ENCODE results near the gene VCL.

VCL gene

GRCh38 chr10:74079028-74079935 lies 81.4 kb downstream of the VCL start:
- no peak for DNase-seq

GRCh38 chr10:74079936-74080590 lies 82.1 kb downstream of the VCL start:
- no peak for DNase-seq

GRCh38 chr10:74081192-74081803 lies 83.4 kb downstream of the VCL start:
- DNase-seq, result peak; percentile 28

- no peak for DNase-seq
Observed at GRCh38 chr10:74081941-74082718, 84.2 kb downstream of the VCL start.

GRCh38 chr10:74083304-74083703 lies 85.4 kb downstream of the VCL start:
- no peak for DNase-seq

GRCh38 chr10:74084955-74085354 lies 87.0 kb downstream of the VCL start:
- DNase-seq, result no peak

- DNase-seq, result no peak
Observed at GRCh38 chr10:74086317-74086716, 88.4 kb downstream of the VCL start.

- no peak for DNase-seq
Observed at GRCh38 chr10:74088722-74089121, 90.8 kb downstream of the VCL start.

- DNase-seq, result no peak
Observed at GRCh38 chr10:74092372-74092771, 94.5 kb downstream of the VCL start.

GRCh38 chr10:74093530-74094164 lies 95.7 kb downstream of the VCL start:
- DNase-seq, result no peak

- no peak for DNase-seq
Observed at GRCh38 chr10:74094231-74094630, 96.3 kb downstream of the VCL start.

- no peak for DNase-seq
Observed at GRCh38 chr10:74096777-74097176, 98.9 kb downstream of the VCL start.

GRCh38 chr10:74097776-74098175 lies 99.9 kb downstream of the VCL start:
- DNase-seq, result no peak

- DNase-seq, result no peak
Observed at GRCh38 chr10:74099420-74099819, 101.5 kb downstream of the VCL start.

GRCh38 chr10:74099836-74100235 lies 101.9 kb downstream of the VCL start:
- no peak for DNase-seq

GRCh38 chr10:74103560-74104258 lies 105.8 kb downstream of the VCL start:
- no peak for DNase-seq

- DNase-seq, result no peak
Observed at GRCh38 chr10:74104480-74104879, 106.6 kb downstream of the VCL start.

GRCh38 chr10:74104996-74105395 lies 107.1 kb downstream of the VCL start:
- no peak for DNase-seq

GRCh38 chr10:74107391-74107790 lies 109.5 kb downstream of the VCL start:
- no peak for DNase-seq

- no peak for DNase-seq
Observed at GRCh38 chr10:74109452-74109851, 111.5 kb downstream of the VCL start.

GRCh38 chr10:74110120-74110519 lies 112.2 kb downstream of the VCL start:
- DNase-seq, result no peak

- DNase-seq, result no peak
Observed at GRCh38 chr10:74111799-74112198, 113.9 kb downstream of the VCL start.

Measured in activated naive CD4-positive, alpha-beta T cell treated with anti-CD3 and anti-CD28 coated beads, Interleukin-2, amount 50 U/mL, for 16 hours (primary cell).